ENCODE results near the gene MAMSTR. TPM values are rescaled to one million over a fixed set of nuclear protein-coding genes. Genes with fewer than 3 reads are reported as not detected.

Gene MAMSTR
- total and polyA plus RNA-seq, 10 of the 15 experiments (the other 5 are each of a cell fraction or from before 2014, with no cell fraction given): 0.04 to 0.73 (median 0.31) TPM; not detected in 1

DNA sequence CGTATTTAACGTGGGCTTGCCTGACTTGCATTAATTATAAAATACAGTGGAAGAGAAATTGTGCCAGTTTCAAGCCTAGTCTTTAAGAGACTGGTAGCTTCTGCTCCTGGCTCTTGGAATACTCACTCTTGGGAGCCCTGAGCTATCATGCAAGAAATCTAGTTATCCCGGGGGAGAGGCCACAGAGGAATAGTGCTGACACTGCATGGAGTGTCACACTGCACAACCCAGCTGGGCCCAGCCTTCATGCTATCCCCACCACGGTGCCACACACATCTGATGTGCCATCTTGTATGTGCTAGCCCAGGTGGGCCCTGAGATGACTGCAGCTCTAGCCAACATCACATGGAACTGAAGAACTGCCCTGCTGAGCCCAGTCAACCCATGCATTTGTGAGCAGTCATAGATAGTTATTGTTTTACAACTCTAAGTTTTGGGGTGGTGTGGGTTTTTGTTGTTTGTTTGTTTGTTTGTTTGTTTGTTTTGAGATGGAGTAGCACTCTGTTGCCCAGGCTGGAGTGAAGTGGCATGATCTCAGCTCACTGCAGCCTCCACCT is 8.3 kb downstream of the MAMSTR start:
- H3K4me2 ChIP-seq (ENCODE audit: control insufficient read depth, insufficient read depth): no peak overlapping the region
- H3K4me1 ChIP-seq (ENCODE audit: control insufficient read depth, insufficient read depth, low read length): peaks cover 16% of the 10 kb centered on the region
- H3K79me2 ChIP-seq (ENCODE audit: control insufficient read depth, insufficient read depth, low read length): no peaks in the 10 kb centered on the region
- TF ChIP-seq KDM1A (IDR thresholded peaks at IDR 0.05; ENCODE audit: borderline replicate concordance) (no peak), HDAC6 (IDR thresholded peaks at IDR 0.05; ENCODE audit: unreplicated experiment) (no peak), PAX5 (IDR thresholded peaks at IDR 0.05; ENCODE audit: borderline replicate concordance, low read depth, low read length) (no peak), WRNIP1 (IDR thresholded peaks at IDR 0.05; ENCODE audit: borderline replicate concordance, low read depth, low read length) (no peak)
- BruUV-seq (replicated peaks): no TSS peak
- no peaks in the 10 kb centered on the region for H3K27me3 ChIP-seq (replicated peaks in 1 of 2; ENCODE audit: control insufficient read depth in 2 of 2, insufficient read depth in 2 of 2, low read length in 1 of 2)
- FAIRE-seq: no peak
- H4K20me1 ChIP-seq (ENCODE audit: control insufficient read depth, insufficient read depth): no peaks in the 10 kb centered on the region
- SMC1A ChIA-PET (ENCODE audit: uncharacterized antibody, unreplicated experiment): no interaction called here
- WGBS (ENCODE audit: insufficient coverage, insufficient replicate concordance, low lambda C conversion rate, missing lambda C conversion rate): 84% methylated on average over 4 of the region's 4 CpGs
- in situ Hi-C loops (cut with MboI) (no loop called here), intact Hi-C loops (cut with micrococcal nuclease; ENCODE audit: unreplicated experiment) (no loop called here)
- no peak overlapping the region for H3K27ac ChIP-seq (ENCODE audit: control insufficient read depth, insufficient read depth)
- H2AFZ ChIP-seq (ENCODE audit: control insufficient read depth, low read depth, low read length): no peak overlapping the region
- no peak overlapping the region for H3K9ac ChIP-seq (ENCODE audit: control insufficient read depth, insufficient read depth, low read length)
- no peaks in the 10 kb centered on the region; the same call in 2 of the 3 replicates for H3K9me3 ChIP-seq (replicated peaks; ENCODE audit: control insufficient read depth, insufficient read depth, low read length)
- DNase-seq (ENCODE audit: low read depth, low spot score): no peak
- H3K4me3 ChIP-seq: no peak overlapping the region
- ATAC-seq: no peak
- RAD21 ChIA-PET (ENCODE audit: unreplicated experiment): interaction anchor here (0.8 kb wide), 1 partner anchor 36 kb away, joined by 4 read pairs; no protein-coding TSS in a partner anchor
- CTCF ChIA-PET: interaction anchor here (0.7 kb wide), 1 partner anchor 116 kb away, joined by 3 read pairs; no protein-coding TSS in a partner anchor
- POLR2A ChIA-PET: no interaction called here
- no peaks in the 10 kb centered on the region for H3K36me3 ChIP-seq (ENCODE audit: control insufficient read depth in 2 of 2, insufficient read depth in 2 of 2, low read length in 1 of 2)

DNA sequence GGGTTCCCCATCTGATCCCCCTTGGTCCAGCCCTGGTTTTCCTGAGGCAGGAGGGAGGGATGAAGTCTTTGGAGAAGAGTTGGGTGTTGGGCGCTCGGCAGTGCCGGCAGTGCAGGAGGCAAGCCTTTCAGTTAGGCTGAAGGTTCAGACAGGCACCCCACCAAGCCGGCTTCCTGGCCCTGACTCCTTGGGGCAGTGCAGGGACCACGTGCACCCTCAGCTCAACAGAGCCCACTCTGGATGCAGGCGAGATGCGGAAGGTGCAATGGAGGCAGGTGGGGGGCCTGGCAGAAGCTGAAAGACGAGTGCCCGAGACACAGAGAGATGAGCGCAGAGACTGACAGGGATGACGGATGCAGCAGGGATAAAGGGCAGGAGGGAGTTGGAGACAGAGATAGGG is 11.1 kb downstream of the MAMSTR start:
- no peak overlapping the region for H3K4me3 ChIP-seq
- ChIA-PET CTCF (no interaction called here), POLR2A (no interaction called here), RAD21 (ENCODE audit: unreplicated experiment) (no interaction called here), SMC1A (ENCODE audit: uncharacterized antibody, unreplicated experiment) (no interaction called here)
- H3K4me2 ChIP-seq (ENCODE audit: control insufficient read depth, insufficient read depth): no peak overlapping the region
- H2AFZ ChIP-seq (ENCODE audit: control insufficient read depth, low read depth, low read length): no peak overlapping the region
- no peak for ATAC-seq
- no peak overlapping the region for H3K9ac ChIP-seq (ENCODE audit: control insufficient read depth, insufficient read depth, low read length)
- H3K4me1 ChIP-seq (ENCODE audit: control insufficient read depth, insufficient read depth, low read length): peaks cover 5% of the 10 kb centered on the region; the same call in 1 of the 2 replicates
- no peaks in the 10 kb centered on the region for H3K79me2 ChIP-seq (ENCODE audit: control insufficient read depth, insufficient read depth, low read length)
- intact Hi-C loops (cut with micrococcal nuclease; ENCODE audit: unreplicated experiment) (no loop called here), in situ Hi-C loops (cut with MboI) (no loop called here)
- no peaks in the 10 kb centered on the region for H3K27me3 ChIP-seq (replicated peaks in 1 of 2; ENCODE audit: control insufficient read depth in 2 of 2, insufficient read depth in 2 of 2, low read length in 1 of 2)
- BruUV-seq (replicated peaks): no TSS peak
- H3K9me3 ChIP-seq (replicated peaks; ENCODE audit: control insufficient read depth, insufficient read depth, low read length): no peaks in the 10 kb centered on the region; the same call in 2 of the 3 replicates
- H3K36me3 ChIP-seq (ENCODE audit: control insufficient read depth in 2 of 2, insufficient read depth in 2 of 2, low read length in 1 of 2): no peaks in the 10 kb centered on the region
- TF ChIP-seq GABPA (IDR thresholded peaks at IDR 0.05; ENCODE audit: low read depth): no peak
- TF ChIP-seq STAT3 (IDR thresholded peaks at IDR 0.05; ENCODE audit: low read depth, low read length): no peak
- no peak for TF ChIP-seq TARDBP (IDR thresholded peaks at IDR 0.05; ENCODE audit: borderline replicate concordance)
- TF ChIP-seq KDM1A (IDR thresholded peaks at IDR 0.05; ENCODE audit: borderline replicate concordance): no peak
- TF ChIP-seq CHD1 (IDR thresholded peaks at IDR 0.05; ENCODE audit: low read depth, low read length): no peak
- 79% methylated on average over 9 of the region's 11 CpGs for WGBS (ENCODE audit: insufficient coverage, insufficient replicate concordance, low lambda C conversion rate, missing lambda C conversion rate)
- no peaks in the 10 kb centered on the region for H4K20me1 ChIP-seq (ENCODE audit: control insufficient read depth, insufficient read depth)
- no peak for DNase-seq (ENCODE audit: low read depth, low spot score)
- FAIRE-seq: no peak
- no peak overlapping the region for H3K27ac ChIP-seq (ENCODE audit: control insufficient read depth, insufficient read depth)
